Bone marrow (tissue), 2 donors: ENCODE data around the gene ATP4B.
"Not testable (repeated sequence)": the region's sequence is repeated elsewhere in the genome, so short reads cannot be mapped to it uniquely, and the experiment has no call there.

Experiments used
- DNase-seq, 2 donors: peaks; one replicate each; lab custom pipeline; 2025; lab: John Stamatoyannopoulos, UW

Gene ATP4B

GRCh38 chr13:113625965-113626721 lies 31.9 kb downstream of the ATP4B start:
- no peak for DNase-seq

- not testable (repeated sequence) for DNase-seq
Measured at GRCh38 chr13:113624640-113625304, 33.2 kb downstream of the ATP4B start.

GRCh38 chr13:113624235-113624587 lies 33.8 kb downstream of the ATP4B start:
- no peak for DNase-seq

GRCh38 chr13:113623491-113624234 lies 34.3 kb downstream of the ATP4B start:
- DNase-seq: no peak

GRCh38 chr13:113622791-113623490 lies 35.1 kb downstream of the ATP4B start:
- DNase-seq: no peak

- DNase-seq: not testable (repeated sequence)
Measured at GRCh38 chr13:113621986-113622550, 35.9 kb downstream of the ATP4B start.

GRCh38 chr13:113621498-113621897 lies 36.5 kb downstream of the ATP4B start:
- not testable (repeated sequence) for DNase-seq

- no peak for DNase-seq
Measured at GRCh38 chr13:113621046-113621445, 37.0 kb downstream of the ATP4B start.

- no peak for DNase-seq
Measured at GRCh38 chr13:113620036-113620796, 37.8 kb downstream of the ATP4B start.

GRCh38 chr13:113618455-113618854 lies 39.5 kb downstream of the ATP4B start:
- DNase-seq: no peak

- DNase-seq: no peak
Measured at GRCh38 chr13:113617961-113618360, 40.0 kb downstream of the ATP4B start.

- DNase-seq: no peak
Measured at GRCh38 chr13:113616991-113617749, 40.8 kb downstream of the ATP4B start.

GRCh38 chr13:113616281-113616906 lies 41.6 kb downstream of the ATP4B start:
- no peak for DNase-seq

GRCh38 chr13:113613789-113614379 lies 44.1 kb downstream of the ATP4B start:
- no peak for DNase-seq

- DNase-seq: no peak
Measured at GRCh38 chr13:113612607-113613006, 45.4 kb downstream of the ATP4B start.

- no peak for DNase-seq
Measured at GRCh38 chr13:113611996-113612395, 46.0 kb downstream of the ATP4B start.

GRCh38 chr13:113610266-113610665 lies 47.7 kb downstream of the ATP4B start:
- no peak for DNase-seq

- no peak for DNase-seq
Measured at GRCh38 chr13:113609616-113610015, 48.4 kb downstream of the ATP4B start.

GRCh38 chr13:113608967-113609533 lies 48.9 kb downstream of the ATP4B start:
- no peak for DNase-seq
